ENCODE measurements around the gene SLITRK1.

Gene SLITRK1

DNA sequence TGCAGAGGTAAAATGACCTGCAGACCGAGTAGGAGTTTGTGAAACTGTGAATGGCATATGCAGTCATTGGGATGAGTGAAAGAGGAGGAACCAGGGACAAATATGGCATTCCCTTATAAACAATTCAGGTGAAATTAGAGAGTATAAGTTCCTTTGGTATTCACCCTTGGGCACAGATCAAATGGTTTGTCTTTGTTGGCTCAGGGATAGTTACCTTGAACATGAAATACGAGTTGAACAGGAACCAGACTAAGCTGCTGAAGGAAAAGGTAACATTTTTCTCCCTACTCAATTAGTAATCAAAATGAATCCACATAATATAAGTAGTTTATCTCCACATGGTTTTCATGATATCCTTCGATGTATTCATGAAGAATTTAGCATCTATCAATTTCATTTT lies 50.5 kb downstream of the SLITRK1 start:
- no peak for DNase-seq (ENCODE audit: low spot score)
- TF ChIP-seq, protein P1, sequence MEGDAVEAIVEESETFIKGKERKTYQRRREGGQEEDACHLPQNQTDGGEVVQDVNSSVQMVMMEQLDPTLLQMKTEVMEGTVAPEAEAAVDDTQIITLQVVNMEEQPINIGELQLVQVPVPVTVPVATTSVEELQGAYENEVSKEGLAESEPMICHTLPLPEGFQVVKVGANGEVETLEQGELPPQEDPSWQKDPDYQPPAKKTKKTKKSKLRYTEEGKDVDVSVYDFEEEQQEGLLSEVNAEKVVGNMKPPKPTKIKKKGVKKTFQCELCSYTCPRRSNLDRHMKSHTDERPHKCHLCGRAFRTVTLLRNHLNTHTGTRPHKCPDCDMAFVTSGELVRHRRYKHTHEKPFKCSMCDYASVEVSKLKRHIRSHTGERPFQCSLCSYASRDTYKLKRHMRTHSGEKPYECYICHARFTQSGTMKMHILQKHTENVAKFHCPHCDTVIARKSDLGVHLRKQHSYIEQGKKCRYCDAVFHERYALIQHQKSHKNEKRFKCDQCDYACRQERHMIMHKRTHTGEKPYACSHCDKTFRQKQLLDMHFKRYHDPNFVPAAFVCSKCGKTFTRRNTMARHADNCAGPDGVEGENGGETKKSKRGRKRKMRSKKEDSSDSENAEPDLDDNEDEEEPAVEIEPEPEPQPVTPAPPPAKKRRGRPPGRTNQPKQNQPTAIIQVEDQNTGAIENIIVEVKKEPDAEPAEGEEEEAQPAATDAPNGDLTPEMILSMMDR (IDR thresholded peaks at IDR 0.05; ENCODE audit: extremely low read depth, insufficient read depth, missing control alignments) = no peak
- in situ Hi-C loops (cut with MboI; ENCODE audit: low pct_unique_long_range_greater_than_20kb, low sequenced_read_pairs, unreplicated experiment) = no loop called here

- TF ChIP-seq, protein P1 (IDR thresholded peaks at IDR 0.05; ENCODE audit: extremely low read depth, insufficient read depth, missing control alignments) = no peak
- in situ Hi-C loops (cut with MboI; ENCODE audit: low pct_unique_long_range_greater_than_20kb, low sequenced_read_pairs, unreplicated experiment) = no loop called here
- no peak for DNase-seq (ENCODE audit: low spot score)
Observed at GRCh38 chr13:83829810-83830209, 52.5 kb downstream of the SLITRK1 start.

DNA sequence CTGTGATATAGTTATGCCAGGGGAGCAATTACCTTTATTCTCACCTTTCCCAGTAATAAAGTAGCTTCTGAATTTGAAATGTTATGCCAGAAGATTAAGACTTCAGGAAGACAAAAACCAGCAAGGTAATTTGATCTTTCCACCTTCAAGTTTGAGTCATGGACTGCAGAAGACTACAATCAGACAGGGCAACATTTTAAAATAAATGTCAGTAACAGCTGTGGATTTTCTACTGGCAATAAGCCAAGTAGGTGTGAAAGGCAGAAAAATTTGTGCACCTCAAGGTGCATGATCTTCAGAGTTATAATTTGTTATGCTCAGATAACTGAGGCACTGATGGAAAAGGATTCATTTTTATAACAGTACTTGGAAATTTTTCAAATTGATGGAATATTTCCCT lies 54.9 kb downstream of the SLITRK1 start:
- no peak for DNase-seq (ENCODE audit: low spot score)
- in situ Hi-C loops (cut with MboI; ENCODE audit: low pct_unique_long_range_greater_than_20kb, low sequenced_read_pairs, unreplicated experiment) = no loop called here
- TF ChIP-seq, protein P1 (IDR thresholded peaks at IDR 0.05; ENCODE audit: extremely low read depth, insufficient read depth, missing control alignments) = no peak

All from GM13977 (cell line).